Sigmoid colon (tissue), 3 donors: ENCODE measurements around the gene CROCC.

ENCODE experiments used
- CTCF ChIP-seq, 4 experiments: fragments of 450-650 bp in 3 of 4; fragments of 200-600 bp in 1 of 4; IDR thresholded peaks; one replicate each; pipeline ENCODE4 v1.5.1; 2016 to 2019; ENCODE audit warnings: antibody characterized with exemption in 4 of 4, mild to moderate bottlenecking in 3 of 4, moderate library complexity in 2 of 4
- POLR2A ChIP-seq, 2 donors: fragments of 450-650 bp; IDR thresholded peaks; one replicate each; pipeline ENCODE4 v1.6.1; 2016; ENCODE audit warnings: antibody characterized with exemption in 2 of 2, mild to moderate bottlenecking in 2 of 2, moderate library complexity in 2 of 2

- TF ChIP-seq CTCF (IDR thresholded peaks at IDR 0.05): no peak
- TF ChIP-seq POLR2A (IDR thresholded peaks at IDR 0.05): no peak
Observed at GRCh38 chr1:16979475-16980327, 58.0 kb downstream of the CROCC start.
